IPS-15b (cell line): ENCODE data around the gene MICALL2.
"Not testable (repeated sequence)": the region's sequence is repeated elsewhere in the genome, so short reads cannot be mapped to it uniquely, and the experiment has no call there.

Experiments used
- H3K27me3 ChIP-seq: one replicate; pipeline ENCODE4 v1.6.1; 2013; ENCODE audit warnings: low read length; ENCODE audit not compliant: control insufficient read depth, insufficient read depth
- H3K36me3 ChIP-seq: one replicate; pipeline ENCODE4 v1.6.1; 2013; ENCODE audit warnings: low read length; ENCODE audit not compliant: control insufficient read depth, insufficient read depth
- H3K4me1 ChIP-seq: one replicate; pipeline ENCODE4 v1.6.1; 2013; ENCODE audit warnings: mild to moderate bottlenecking, low read length; ENCODE audit not compliant: control insufficient read depth, insufficient read depth
- H3K4me3 ChIP-seq: one replicate; pipeline ENCODE4 v1.5.1; 2013; ENCODE audit warnings: low read depth, low read length
- H3K9ac ChIP-seq: one replicate; pipeline ENCODE4 v1.6.1; 2013; ENCODE audit warnings: low read depth, mild to moderate bottlenecking, low read length
- H3K9me3 ChIP-seq: one replicate; pipeline ENCODE4 v1.6.1; 2013; ENCODE audit warnings: mild to moderate bottlenecking, low read length; ENCODE audit not compliant: control insufficient read depth, insufficient read depth

MICALL2 gene

DNA sequence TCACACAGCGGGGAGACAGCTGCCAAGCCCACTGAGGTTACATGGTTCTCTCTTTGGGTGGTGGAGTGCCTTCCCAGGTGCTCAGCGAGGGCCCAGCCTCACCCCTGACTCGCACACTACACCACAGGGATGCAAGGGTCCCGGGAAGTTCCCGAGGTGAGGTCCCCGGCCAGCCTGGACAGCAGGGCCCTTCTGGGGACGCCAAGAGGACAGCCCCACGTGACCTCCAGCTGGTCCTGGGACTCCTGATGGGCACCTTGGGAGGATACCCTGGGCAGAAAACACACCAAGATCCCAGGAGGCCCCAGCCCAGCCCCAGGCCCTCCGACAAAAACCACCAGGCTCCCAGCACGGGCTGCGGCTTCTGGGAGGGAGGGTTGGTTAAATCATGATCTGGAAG is 8.3 kb downstream of the MICALL2 start:
- Histone ChIP-seq H3K4me3 (no peak overlapping the region), H3K4me1 (no peaks in the 10 kb centered on the region), H3K27me3 (no peaks in the 10 kb centered on the region), H3K9me3 (no peaks in the 10 kb centered on the region), H3K9ac (no peak overlapping the region), H3K36me3 (peaks cover 3% of the 10 kb centered on the region)

DNA sequence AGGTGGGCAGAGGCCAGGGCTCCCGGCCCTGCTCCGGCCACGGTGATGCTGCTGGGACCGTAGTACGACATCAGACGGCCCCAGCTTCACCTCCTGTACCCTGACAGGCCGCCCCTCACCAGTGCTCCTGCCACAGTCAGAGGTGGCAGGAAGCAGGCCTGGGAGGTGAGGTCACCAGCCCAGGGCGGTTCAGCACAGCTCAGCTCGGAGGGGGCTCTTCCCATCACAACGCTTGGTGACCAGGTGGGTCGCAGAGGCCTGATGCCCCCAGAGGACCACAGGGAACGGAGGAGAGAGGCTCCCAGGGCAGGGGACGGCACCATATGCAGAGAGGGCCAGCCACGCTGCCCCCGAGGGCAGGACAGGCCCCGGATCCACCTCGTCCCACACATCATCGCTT is 8.8 kb downstream of the MICALL2 start:
- H3K4me3 ChIP-seq, result no peak overlapping the region
- H3K27me3 ChIP-seq, result no peaks in the 10 kb centered on the region
- H3K9ac ChIP-seq, result peak overlapping the region; percentile 47
- H3K36me3 ChIP-seq, result peaks cover 3% of the 10 kb centered on the region
- H3K9me3 ChIP-seq, result no peaks in the 10 kb centered on the region
- no peaks in the 10 kb centered on the region for H3K4me1 ChIP-seq

DNA sequence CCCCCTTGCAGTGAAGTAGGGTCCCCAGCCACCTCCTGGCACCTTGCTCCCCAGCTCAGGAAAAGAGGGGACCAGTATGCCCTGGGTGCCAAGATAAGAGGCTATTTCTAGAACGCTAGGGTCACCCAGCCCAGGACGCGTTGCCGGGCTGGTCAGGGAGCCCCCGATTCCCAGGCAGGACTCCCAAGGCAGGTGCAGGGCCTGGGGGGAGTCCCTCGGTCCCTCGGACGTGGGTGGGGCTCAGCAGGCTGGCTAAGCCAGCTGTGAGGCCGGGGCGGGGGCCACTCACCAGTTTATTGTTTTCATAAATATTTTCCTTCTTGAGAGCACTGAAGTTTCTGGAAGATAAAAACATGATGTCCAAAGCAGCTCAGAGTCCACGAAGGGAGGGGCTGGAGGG is 9.3 kb downstream of the MICALL2 start:
- no peak overlapping the region for H3K9ac ChIP-seq
- H3K36me3 ChIP-seq, result peaks cover 3% of the 10 kb centered on the region
- H3K4me3 ChIP-seq, result no peak overlapping the region
- no peaks in the 10 kb centered on the region for H3K9me3 ChIP-seq
- H3K27me3 ChIP-seq, result no peaks in the 10 kb centered on the region
- no peaks in the 10 kb centered on the region for H3K4me1 ChIP-seq

DNA sequence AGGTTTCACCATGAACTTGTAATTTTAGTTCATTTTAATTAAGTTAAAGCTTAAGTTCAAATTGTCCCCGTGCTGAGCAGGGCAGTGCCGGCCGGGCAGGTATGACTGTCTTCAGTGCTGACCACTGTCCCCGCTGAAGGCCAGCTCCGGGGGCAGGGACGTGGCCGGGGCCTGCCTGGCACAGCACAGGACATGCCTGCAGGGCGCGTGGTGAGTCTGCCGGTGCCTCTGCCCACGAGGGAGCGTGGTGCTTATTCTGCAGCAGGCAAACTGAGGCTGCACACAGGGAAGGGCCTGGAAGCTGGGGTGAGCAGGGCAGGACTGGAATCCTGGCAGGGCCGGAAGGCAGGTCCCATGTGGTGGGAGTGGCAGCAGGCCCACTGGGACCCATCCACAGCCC is 9.8 kb downstream of the MICALL2 start:
- Histone ChIP-seq H3K36me3 (peaks cover 3% of the 10 kb centered on the region), H3K27me3 (no peaks in the 10 kb centered on the region), H3K9ac (no peak overlapping the region), H3K4me1 (no peaks in the 10 kb centered on the region), H3K9me3 (no peaks in the 10 kb centered on the region), H3K4me3 (no peak overlapping the region)

DNA sequence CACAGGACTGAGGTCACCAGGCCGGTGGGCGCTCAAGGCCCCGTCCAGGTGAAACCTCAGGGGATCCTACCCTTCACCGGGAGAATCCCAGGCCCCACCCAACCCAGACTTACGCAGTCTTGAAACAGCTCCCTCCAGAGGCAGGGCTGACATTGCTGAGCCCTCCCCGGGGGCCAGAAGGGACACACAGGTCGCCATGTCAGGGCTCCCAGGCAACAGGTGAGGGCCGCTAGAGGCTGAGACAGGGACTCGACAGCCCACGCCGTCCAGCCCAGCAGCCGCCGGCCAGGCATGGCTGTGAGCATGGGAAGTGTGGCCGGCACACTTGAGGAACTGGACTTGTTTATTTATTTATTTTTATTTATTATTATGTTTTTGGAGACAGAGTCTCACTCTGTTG is 10.3 kb downstream of the MICALL2 start:
- H3K9ac ChIP-seq, result no peak overlapping the region
- H3K36me3 ChIP-seq, result peaks cover 3% of the 10 kb centered on the region
- H3K4me3 ChIP-seq, result no peak overlapping the region
- no peaks in the 10 kb centered on the region for H3K27me3 ChIP-seq
- H3K9me3 ChIP-seq, result no peaks in the 10 kb centered on the region
- H3K4me1 ChIP-seq, result no peaks in the 10 kb centered on the region

DNA sequence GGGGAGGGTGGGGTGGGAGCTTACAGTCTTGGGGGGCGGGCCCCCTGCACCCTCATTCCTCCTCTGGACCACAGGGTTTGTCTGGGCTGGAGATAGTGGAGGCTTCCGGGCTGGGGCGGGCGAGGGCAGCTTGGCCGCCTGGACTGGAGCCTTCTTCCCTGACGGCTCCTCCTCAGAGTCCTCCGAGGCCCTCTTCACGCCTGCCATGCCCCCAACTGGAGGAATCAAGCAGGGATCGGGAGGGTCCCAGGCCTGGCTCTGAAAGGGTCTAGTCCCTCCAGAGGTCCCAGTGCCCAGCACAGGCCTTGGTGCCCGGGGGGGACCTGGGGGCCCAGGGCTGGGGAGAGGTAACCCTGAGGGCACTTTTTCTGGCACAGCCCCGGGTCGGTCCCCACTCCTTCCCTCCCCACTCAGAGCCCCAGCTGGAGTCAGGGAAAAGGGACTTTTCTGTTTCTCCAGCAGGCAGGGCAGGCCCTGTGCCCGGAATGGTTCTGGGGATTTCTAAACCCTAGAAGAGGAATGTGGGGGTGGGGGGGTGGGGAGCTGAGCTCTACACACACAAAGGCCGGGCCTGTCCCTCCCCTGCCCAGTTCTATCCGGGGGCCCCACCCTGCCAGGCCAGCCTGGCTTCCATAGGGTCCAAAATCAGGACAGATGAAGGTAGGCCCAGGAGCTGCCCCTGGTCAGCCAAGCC is 11.6 kb downstream of the MICALL2 start:
- Histone ChIP-seq H3K27me3 (no peaks in the 10 kb centered on the region), H3K36me3 (peaks cover 3% of the 10 kb centered on the region), H3K9ac (no peak overlapping the region), H3K9me3 (no peaks in the 10 kb centered on the region), H3K4me3 (no peak overlapping the region), H3K4me1 (no peaks in the 10 kb centered on the region)

DNA sequence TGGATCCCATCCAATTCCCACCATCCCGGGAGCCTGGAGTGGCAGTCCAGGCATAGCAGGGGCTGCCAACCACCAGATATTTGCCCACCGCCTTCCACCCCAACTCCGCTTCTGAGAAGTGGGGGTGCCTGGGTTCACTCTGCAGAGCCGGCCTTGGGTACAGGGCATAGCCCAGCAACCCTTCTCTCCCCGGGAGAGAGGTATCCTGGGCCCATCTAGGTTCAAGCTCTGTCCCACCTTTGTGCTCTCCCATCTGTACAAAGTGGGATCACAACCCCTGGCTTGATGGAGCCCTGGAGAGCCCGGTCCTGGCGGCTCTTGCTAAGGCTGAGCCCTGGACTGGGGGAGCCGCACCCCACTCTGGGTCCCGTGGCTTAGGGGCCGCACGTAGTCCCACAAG is 12.2 kb downstream of the MICALL2 start:
- H3K9ac ChIP-seq, result no peak overlapping the region
- no peaks in the 10 kb centered on the region for H3K4me1 ChIP-seq
- H3K36me3 ChIP-seq, result peaks cover 3% of the 10 kb centered on the region
- no peaks in the 10 kb centered on the region for H3K27me3 ChIP-seq
- no peak overlapping the region for H3K4me3 ChIP-seq
- H3K9me3 ChIP-seq, result no peaks in the 10 kb centered on the region

DNA sequence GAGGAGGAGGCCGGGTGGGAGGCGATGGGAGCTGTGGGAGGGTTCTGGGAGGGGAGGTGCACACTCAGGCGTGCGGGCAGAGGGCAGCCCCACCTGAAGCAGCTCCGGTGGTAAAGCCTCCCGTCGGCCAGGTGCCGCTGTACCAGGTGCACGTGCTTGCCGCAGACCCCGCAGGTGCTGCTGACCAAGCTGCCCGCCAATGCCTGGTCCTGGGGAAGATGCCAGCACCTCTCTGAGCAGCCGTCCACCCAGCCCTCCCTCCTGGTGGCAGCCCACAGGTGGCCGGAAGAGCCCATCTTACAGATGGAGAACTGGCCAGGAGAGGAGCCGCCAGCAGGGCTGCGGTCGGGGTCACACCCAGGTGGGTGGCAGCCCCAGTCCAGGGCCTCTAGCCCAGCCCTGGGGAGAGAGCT is 12.6 kb downstream of the MICALL2 start:
- Histone ChIP-seq H3K27me3 (no peaks in the 10 kb centered on the region), H3K4me1 (no peaks in the 10 kb centered on the region)

DNA sequence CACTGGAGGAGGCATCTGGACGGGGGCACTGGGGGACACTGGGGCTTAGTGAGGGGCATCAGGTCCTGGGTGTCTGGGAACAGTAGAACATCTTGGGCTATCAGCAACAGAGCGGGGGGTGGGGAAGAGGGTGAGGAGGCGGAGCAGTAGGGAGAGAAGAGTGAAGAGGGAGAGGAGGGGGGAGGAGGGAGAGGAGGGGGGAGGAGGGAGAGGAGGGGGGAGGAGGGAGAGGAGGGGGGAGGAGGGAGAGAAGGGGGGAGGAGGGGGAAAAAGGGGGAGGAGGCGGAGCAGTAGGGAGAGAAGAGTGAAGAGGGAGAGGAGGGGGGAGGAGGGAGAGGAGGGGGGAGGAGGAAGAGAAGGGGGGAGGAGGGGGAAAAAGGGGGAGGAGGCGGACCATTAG is 13.2 kb downstream of the MICALL2 start:
- not testable (repeated sequence) for H3K36me3 ChIP-seq, H3K9ac ChIP-seq, H3K4me3 ChIP-seq, H3K27me3 ChIP-seq, H3K9me3 ChIP-seq, H3K4me1 ChIP-seq

More for the DNA sequence above, 12.6 kb downstream of the MICALL2 start:
- Histone ChIP-seq H3K9me3 (no peaks in the 10 kb centered on the region), H3K36me3 (peaks cover 5% of the 10 kb centered on the region), H3K9ac (no peak overlapping the region), H3K4me3 (no peak overlapping the region)

DNA sequence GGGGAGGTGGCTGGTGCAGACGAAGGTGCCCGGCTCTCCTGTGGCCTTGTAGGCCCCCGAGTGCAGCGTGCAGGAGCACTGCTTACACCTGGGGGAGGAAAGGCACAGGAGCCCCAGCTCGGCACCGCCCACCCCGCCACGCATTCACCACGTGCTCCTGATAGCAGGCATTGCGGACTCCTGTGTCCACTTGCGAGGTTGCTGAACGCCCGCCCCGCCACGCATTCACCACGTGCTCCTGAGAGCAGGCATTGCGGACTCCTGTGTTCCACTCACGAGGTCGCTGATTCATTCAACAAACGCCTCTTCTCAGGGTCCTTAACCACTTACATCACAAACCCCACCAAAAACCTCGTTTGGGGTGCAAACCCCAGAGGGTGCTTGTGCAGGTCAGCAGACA is 13.9 kb downstream of the MICALL2 start:
- H3K4me3 ChIP-seq, result no peak overlapping the region
- peaks cover 7% of the 10 kb centered on the region for H3K36me3 ChIP-seq
- no peaks in the 10 kb centered on the region for H3K4me1 ChIP-seq
- H3K9ac ChIP-seq, result no peak overlapping the region
- no peaks in the 10 kb centered on the region for H3K27me3 ChIP-seq
- H3K9me3 ChIP-seq, result no peaks in the 10 kb centered on the region

DNA sequence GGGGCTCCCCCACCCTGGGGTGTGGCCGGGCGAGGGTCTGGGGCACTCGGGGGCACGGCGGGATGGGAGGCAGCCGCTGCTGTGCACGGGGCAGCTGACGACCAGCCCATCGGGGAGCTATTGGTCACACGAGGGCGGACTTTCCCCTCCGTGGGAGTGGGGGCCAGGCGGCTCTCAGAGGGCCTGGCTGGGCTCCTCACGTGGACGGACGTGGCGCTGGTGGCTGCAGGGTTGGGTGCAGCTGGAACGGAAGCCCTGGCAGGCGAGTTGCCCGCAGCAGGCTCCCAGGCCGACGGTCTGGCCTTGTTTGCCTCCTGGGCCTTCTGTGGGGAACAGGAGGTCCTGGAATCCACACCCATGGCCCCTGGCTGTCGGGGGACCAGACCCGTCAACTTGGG is 14.3 kb downstream of the MICALL2 start:
- Histone ChIP-seq H3K9ac (no peak overlapping the region), H3K9me3 (no peaks in the 10 kb centered on the region), H3K4me3 (no peak overlapping the region), H3K27me3 (no peaks in the 10 kb centered on the region), H3K4me1 (no peaks in the 10 kb centered on the region), H3K36me3 (peaks cover 10% of the 10 kb centered on the region)

DNA sequence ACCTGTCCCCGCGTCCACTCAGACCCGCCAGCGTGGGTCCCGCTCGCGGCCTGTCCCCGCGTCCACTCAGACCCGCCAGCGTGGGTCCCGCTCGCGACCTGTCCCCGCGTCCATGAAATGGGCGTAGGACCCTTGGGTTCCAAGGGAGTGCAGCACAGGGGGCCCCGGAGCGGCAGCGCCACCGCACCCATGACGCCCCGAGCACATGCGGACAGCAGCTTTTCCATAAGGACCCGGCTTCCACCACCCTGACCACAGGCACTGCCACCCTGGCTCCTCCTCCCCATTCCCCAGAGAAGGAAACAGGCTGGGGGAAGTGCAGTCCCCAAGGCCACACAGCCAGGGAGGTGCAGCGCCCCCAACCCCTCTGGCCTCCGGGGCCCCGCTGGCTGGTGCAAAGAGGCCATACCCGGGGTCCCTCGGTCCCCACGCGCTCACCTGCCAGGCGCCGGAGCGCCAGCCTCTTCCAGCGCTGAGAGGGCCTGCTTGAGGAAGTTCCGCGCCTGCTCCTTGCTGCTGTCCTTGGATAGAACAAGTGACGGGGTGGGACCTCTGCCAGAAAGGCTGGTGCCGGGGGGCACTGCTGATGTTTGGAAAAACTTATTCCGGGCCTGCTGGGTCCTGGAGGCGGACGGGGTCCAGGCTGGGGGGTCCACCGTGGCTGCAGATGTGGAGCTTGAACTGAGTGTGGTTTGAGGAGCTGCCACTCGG is 14.9 kb downstream of the MICALL2 start:
- H3K9ac ChIP-seq, result no peak overlapping the region
- H3K9me3 ChIP-seq, result no peaks in the 10 kb centered on the region
- H3K36me3 ChIP-seq, result peaks cover 11% of the 10 kb centered on the region
- no peaks in the 10 kb centered on the region for H3K4me1 ChIP-seq
- no peak overlapping the region for H3K4me3 ChIP-seq
- no peaks in the 10 kb centered on the region for H3K27me3 ChIP-seq
